A549 treated with AZD9567 at 1 μM for 4 hours (cell line): ENCODE results near the gene PIF1. TPM values are rescaled to one million over a fixed set of nuclear protein-coding genes. Genes with fewer than 3 reads are reported as not detected.

Experiments used
- total RNA-seq: library from RNA; stranded (reverse); fragments of 200-300 nt; extraction: Qiagen RNA extraction; gene quantifications from 5 replicates; pipeline ENCODE4 v1.2.3, GENCODE V29; 2022; ENCODE audit not compliant: insufficient read depth

PIF1 gene
- total RNA-seq = 11.5 to 20.5 TPM (median 19.8 TPM) in 5 replicates

GRCh38 chr15:64825431-64826294, at the start of gene PIF1:
Gene PIF1, minus strand, starts transcription at chr15:64825647. Its CDS starts 1,312 bp downstream, at chr15:64824335.

GRCh38 chr15:64841344-64842095, 16.1 kb upstream of the PIF1 start, which contains the start of gene PLEKHO2:
Gene PLEKHO2, plus strand, starts transcription at chr15:64841915. Its CDS starts 102 bp downstream, at chr15:64842017.

GRCh38 chr15:64775551-64776401, 49.7 kb downstream of the PIF1 start, which contains the start of gene RBPMS2:
Gene RBPMS2, minus strand, starts transcription at chr15:64775589. Its CDS starts 270 bp downstream, at chr15:64775319.

Other genes starting within 250 kb of the PIF1 start
- gene RBPMS2, start 50.1 kb downstream of the PIF1 start, total RNA-seq = 6.3 to 8.7 TPM (median 7.5 TPM) in 5 replicates
- gene PLEKHO2, start 16.3 kb upstream of the PIF1 start, total RNA-seq = 6.2 to 8.1 TPM (median 6.5 TPM) in 5 replicates
- 1.3 to 1.9 TPM (median 1.6 TPM) in 5 replicates for gene ANKDD1A, start 86.3 kb upstream of the PIF1 start, total RNA-seq
- 112 to 125 TPM (median 117 TPM) in 5 replicates for gene SPG21, start 164.3 kb upstream of the PIF1 start, total RNA-seq
- gene MTFMT, start 204.0 kb upstream of the PIF1 start, total RNA-seq = 27.0 to 37.8 TPM (median 29.4 TPM) in 5 replicates
- 9.8 to 14.3 TPM (median 10.3 TPM) in 5 replicates for gene SLC51B, start 219.7 kb upstream of the PIF1 start, total RNA-seq
- 0.05 to 0.19 TPM (median 0.09 TPM) in 4 of 5 replicates, not detected in the other for gene RASL12, start 242.3 kb upstream of the PIF1 start, total RNA-seq